T-helper 9 cell (primary cell): Measurements from ENCODE around the gene SEMA4D.
A peak's percentile ranks its signal among the peaks of the same experiment; 100 is the strongest.

Experiments used
- DNase-seq: peaks from one replicate; pipeline ENCODE4 v3.0.0-alpha.2; 2020
- total RNA-seq, 2 donors: gene quantifications; one replicate each; lab custom pipeline; 2026; lab: John Stamatoyannopoulos, UW

Gene SEMA4D, protein sequence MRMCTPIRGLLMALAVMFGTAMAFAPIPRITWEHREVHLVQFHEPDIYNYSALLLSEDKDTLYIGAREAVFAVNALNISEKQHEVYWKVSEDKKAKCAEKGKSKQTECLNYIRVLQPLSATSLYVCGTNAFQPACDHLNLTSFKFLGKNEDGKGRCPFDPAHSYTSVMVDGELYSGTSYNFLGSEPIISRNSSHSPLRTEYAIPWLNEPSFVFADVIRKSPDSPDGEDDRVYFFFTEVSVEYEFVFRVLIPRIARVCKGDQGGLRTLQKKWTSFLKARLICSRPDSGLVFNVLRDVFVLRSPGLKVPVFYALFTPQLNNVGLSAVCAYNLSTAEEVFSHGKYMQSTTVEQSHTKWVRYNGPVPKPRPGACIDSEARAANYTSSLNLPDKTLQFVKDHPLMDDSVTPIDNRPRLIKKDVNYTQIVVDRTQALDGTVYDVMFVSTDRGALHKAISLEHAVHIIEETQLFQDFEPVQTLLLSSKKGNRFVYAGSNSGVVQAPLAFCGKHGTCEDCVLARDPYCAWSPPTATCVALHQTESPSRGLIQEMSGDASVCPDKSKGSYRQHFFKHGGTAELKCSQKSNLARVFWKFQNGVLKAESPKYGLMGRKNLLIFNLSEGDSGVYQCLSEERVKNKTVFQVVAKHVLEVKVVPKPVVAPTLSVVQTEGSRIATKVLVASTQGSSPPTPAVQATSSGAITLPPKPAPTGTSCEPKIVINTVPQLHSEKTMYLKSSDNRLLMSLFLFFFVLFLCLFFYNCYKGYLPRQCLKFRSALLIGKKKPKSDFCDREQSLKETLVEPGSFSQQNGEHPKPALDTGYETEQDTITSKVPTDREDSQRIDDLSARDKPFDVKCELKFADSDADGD
- 257 to 340 reads per million in 2 donors for total RNA-seq

DNA sequence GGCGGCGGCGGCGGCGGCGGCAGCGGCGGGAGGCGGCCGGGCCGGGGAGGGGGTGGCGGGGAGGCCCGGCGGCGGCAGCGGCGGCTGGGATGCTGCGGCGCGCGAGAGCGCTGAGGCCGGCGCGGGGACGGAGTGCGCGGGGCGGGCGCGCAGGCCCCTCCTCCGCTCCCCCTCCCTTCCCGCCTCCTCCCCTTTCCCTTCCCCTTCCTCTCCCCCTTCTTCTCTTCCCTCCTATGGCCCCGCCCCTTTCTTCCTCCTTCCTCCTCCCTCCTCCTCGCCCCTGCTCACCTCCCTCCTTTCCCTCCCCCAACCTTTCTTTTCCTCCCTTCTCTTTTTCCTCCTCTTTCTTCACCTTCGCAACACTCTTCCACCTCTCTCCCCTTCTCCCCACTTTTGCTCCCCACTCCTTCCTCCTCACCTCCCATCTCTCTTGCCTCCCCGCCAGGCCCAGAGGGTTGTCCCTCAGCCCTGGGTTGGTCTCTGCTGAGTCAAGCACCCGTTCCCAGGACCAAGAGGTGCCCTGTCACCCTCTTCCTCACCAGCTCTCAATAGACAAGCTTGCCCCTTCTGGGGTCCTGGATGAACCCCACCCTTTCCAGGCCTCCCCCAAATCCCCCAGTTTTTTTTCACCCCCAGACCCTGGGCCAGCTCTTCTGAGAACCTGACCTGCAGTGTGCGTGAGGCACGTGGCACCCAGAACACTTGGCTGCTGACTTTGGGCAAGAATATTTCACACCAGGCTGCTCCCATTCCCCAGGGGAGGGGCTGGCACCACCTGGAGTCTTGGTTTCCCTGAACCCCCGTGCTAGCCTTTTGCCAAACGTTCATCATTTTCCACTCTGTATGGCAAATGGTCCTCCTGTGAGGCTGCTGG, at the start of gene SEMA4D:
Gene SEMA4D (minus strand): TSS at position 136 of the 874 bp plus-strand sequence. CDS start 92,657 bp downstream, outside the sequence.
- DNase-seq, result peak; percentile 49

DNA sequence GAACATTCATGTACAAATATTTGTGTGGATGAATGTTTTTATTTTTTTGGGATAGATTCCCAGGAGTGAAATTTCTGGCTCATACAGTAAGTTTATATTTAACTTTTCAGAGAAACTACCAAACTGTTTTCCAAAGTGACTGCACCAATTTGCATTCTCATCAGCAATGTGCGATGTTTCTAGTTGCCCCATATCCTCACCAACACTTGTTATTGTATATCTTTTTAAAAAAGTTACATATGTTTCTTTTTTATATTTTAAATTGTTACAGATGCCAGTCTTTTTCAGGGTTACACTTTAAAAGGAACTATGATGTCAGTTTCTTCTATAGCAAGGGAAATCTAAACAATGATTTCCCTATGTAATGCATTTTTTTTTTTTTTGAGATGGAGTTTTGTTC, 49.1 kb upstream of the SEMA4D start:
- no peak for DNase-seq

DNA sequence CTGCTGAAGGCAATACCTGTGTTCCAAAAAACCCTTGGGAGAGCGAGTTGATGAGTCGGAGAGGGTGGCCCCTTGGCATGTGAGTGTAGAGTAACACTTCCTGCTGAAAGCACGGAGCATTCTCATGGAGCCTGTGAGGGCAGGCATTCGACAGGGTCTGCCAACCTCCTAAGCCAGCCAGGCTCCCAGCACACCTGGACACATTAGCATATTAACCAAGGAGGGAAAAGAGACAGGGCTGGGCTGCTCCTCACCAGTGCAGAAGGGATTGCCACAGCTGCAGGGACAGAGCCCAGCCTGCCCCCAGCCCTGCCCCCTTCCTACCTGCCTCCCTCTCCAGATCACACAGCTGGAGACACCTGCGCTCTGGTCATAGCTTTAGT, 46.4 kb upstream of the SEMA4D start:
- no peak for DNase-seq

DNA sequence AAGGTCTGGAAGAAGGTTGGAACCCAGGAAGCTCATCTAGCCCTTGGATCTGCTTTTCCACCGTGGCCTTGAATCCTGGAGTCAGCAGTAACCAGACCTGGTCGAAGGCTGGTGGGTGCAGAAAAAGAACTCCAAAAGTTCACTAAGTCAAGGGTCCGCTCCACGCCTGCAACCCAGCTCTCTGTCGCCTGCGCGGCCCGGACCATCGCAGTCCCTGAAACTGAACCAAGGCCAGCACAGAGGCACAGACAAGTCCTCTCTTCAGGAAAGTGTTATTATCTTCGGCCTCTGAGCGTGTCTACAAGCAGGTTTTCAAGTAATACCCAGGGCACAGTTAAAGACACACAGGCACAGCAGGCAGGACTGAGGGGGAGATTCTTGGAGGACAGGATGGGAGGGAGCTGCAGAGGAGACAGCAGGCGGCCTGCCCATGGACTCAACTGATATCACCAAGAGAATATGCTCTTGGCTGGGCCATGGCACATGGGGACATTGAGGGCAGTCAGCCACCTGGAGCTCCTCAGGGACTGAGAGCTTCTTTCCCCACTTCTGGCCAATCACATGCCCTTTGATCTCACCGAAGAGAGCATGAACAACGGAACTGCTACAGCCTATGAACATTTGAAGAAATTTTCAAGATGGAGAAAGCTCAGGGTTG, 45.8 kb upstream of the SEMA4D start:
- no peak for DNase-seq

DNA sequence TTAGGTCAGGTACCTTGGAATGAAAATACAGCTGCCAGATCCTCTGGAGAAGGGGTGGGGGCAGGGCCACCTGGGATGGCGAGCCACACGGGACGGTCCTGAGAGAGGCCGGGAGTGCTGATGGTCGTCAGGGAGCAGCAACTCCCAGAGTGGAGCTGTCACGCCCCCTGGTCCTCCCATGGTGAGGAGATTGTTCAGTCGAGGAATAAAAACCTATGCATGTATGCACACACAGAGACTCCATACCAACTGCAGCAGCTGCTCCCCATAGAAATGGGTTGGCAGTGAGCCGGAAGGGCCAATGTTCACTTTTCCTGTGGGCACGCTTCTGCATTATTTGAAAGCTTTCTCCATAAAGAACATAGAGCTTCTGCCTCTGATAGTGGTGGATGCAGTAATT, 45.2 kb upstream of the SEMA4D start:
- no peak for DNase-seq

DNA sequence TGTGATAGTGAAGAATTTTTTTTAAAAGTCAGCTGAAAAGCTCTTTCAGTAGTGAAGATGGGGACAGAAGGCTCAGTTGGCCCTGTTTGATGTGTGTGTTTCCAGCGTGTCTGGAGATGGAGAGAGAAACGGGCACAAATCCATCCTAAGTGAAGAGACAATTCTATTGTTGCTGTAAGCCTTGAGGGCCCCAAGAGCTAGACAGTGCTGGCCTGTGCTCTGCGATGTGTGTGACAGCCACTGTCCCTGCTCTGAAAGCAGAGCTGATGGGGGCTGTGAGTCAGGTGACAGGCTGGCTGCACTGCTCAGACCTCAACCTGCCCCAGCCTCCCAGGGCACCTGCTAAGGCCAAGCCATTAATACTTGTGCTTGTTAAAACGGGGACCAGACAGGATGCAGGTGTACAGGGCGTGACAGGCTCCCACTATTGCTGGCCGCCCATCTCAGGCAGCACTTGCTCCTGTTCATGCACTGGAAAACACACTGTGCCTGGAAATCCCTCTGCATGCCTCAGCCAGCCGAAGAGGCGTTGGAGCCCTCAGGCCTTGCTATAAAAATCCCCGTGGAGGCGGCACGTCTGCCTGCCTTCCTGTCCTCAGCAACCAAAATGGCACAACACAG, 44.6 kb upstream of the SEMA4D start:
- DNase-seq, result no peak

DNA sequence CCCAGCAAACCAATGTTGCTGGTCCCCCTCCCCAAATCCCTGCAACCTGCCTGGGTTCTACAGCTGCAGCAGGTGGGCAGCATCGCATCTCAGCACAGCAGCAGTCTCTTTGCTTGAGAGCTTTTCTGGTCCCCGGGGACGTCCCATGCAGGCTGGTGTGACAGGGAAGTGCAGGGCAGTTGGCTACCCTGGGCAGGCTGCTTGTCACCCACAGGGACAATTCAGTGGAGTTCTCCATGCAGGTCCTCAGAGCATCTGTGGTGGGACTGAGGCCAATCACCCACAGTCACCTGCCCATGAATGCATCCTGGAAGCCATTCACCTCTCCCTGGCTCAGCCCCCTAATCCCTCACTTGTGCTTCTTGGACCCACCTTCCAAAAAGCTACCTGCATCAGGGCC, 43.9 kb upstream of the SEMA4D start:
- no peak for DNase-seq

DNA sequence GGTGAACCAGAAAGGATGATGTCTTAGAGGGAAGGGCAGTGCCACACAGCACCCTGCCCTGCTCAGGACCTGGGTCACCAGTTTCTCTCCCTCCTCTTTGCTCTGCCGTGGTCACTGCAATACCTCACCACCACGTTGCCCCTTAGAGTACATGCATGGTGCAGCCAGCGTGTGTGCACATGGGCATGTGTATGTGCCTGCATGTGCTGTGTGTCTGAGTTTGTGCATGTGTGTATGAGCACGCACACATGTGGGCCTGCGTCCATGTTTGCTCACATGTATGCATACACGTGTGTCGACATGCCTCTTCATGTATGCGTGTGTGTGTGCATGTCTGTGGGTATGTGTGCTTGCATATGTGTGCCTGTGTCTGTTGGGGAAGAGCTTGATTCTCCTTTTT, 41.5 kb upstream of the SEMA4D start:
- no peak for DNase-seq

DNA sequence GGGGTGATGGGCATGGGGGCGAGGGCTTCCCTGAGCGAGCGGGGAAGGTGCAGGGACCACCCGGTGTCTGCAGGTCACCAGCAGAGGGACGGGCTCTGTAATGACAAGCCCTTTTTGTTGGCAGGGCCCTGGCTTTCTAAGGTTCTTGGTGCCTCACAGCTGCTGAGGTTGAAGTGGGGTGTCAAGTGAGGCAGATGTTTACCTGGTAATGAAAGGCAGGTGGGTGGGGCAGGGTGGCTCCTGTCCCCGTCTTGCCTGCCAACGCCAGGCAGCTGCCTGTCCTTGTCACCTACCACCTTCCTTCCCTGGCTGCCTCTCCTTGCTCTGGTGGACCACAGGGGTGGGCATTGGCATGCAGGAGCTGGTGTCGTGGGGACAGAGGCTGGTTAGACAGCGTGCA, 41.0 kb upstream of the SEMA4D start:
- no peak for DNase-seq

DNA sequence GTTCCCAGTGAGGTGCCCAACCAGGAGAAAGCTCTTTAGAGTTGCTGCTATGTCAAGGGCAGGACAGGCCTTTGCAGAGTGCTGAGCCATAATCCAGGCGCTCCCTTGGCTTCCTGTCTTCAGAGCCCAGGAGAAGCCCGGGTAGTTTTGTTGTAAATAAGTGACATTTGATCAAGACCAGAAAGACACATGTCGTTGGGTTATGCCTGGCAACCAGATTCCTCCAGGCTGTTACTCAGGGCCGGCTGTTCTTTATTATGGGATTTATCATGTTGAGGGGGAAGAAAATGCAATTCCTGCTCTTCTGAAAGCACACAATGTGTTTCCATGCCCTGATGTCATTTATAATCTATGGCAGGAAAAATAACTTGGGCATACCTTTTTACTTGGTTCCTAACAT, 39.3 kb upstream of the SEMA4D start:
- DNase-seq, result no peak

DNA sequence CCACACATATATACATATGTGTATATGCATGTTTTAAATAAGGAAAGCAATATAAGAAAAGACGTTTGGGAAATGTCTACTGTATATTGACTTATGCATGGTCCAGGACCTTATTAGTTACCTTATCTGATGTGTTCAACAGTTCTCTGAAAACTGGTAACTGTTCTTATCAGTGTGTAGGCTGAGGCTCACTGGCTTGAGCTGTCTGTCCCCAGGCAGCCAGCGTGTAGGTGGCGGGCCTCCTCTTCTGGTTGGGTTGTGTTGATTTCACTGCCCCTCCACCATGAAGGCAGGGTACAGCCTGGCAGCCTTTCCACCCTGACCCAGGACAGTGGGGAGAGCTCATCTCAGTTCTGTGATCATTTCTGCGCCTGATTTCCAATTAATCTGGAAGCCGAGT, 38.7 kb upstream of the SEMA4D start:
- DNase-seq, result no peak

DNA sequence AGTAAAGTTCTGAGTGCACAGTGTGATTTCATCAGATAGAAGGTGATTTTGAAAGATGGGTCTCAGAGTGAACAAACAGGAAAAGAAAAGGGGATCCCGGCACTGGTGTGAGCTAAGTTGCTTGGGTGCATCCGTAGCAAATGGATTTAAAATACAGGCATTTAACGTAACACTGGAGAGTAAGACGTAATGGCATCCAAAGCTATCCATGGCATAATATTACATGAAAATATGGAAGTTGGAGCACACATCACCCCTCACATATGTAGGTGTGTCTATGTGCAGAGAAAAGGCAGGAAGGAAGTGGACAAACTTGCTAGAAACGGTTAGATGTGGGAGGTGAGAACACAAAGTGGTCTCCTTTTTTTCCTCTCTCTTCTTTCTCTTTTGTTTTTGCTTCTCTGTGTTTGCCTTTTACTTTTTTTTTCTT, 38.2 kb upstream of the SEMA4D start:
- no peak for DNase-seq

DNA sequence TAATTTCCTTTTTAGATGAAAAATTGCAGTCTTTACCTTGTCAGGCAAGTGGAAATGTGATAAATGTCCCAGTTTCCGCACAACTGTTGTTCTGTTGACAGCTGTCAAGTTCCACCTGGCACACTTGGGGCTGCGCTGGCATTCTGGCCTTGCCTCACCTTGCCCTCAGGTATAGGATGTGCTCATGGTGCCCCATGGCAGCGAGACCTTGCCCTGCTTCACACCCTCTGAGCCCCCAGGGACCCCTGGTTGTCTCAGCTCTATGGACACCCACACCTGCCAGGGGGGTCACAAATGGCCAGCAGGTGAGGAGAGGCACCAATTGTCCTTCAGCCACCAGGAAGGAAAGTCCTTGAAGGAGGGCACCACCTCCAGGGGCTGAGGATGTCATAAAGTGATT, 37.5 kb upstream of the SEMA4D start:
- no peak for DNase-seq

DNA sequence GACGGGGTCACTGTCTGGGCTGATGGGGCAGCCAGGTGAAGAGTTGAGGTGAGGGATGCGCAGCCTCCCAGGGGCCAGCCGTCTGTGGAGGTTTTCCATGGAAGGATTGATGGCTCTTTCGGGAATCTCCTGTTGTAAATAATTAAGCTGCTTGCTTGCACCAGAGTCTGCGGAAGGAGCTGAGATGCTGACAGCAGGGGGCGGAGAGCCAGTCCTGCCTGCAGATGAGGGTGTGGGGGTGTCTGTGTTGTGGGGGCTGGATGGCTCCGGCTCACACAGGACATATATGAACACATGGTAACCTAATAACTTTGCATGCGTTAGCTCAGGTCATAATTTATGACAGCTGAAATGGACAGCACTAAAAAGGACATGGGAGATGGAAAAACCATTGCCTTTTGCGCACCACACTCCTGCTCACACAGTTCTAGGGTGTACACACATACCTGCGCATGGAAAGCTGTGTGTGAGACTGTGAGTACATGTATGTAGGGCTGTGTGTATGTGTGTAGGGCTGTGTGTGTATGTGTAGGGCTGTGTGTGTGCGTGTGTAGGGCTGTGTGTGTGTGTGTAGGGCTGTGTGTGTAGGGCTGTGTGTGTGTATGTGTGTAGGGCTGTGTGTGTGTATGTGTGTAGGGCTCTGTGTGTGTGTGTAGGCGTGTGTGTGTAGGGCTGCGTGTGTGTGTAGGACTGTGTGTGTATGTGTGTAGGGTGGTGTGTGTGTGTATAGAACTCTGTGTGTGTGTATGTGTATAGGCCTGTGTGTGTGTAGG, 36.8 kb upstream of the SEMA4D start:
- DNase-seq, result no peak

DNA sequence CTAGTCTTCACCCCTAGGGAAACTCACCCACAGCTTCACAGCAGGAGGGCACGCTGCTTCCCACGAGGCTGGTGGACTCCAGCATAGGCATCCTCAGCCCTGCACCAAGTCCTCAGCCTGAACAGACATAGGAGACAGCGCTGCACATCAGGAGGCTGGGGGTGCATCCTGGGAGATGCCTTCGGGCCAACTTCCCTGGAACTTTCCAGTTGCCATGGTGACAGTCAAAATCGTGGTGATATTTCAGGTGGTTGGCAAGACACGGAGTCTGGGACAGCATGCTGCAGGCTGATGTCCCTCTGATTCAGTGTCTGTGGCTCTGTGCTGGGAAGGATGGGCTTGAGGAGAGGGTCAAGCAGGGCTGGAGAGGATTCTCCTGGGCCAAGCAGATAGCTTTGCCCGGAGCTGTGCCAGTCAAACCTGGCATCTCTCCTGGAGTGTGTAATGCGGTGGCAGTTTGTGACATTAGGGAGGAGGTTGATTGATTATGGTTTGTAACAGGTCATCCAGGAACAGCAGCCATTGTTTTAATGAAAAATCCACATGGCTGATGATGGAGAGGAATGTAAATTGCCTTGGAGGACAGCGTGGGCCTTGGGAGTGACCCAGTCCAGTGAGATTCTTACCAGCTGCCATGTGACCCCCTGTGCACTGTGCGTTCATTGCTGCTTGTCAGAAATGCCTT, 35.6 kb upstream of the SEMA4D start:
- DNase-seq, result no peak

DNA sequence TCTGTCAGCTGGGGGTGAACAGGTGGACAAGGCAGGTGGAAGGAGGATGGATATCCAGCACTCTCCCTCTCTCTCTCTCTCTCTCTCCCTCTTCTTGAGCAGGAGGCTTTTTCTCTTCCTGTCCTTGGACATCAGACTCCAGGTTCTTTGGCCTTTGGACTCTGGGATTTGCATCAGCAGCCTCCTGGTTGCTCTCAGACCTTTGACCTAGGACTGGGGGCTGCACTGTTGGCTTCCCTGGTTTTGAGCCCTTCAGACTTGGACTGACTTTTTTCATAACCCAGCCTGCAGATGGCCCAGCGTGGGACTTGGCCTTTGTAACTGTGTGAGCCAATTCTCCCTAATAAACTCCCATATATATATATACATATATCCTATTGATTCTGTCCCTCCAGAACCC, 35.0 kb upstream of the SEMA4D start:
- DNase-seq, result no peak

DNA sequence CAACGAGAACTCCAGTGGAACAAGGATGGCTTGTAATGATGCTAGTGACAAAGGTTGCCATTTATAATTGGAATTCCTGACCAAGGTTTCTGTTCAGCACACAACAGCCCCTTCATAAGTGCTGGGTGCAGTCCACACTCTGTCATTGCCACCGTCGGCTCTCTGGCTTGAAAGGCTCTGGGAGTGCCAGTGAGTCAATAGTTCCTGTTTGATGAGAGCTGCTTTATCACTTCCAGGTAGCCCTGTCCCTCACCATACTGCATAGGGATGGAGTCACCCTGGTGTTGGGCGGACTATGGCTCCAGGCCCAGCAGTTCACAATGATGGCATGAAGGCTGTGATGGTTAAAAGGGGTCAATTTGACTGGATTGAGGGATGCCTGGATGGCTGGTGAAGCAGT, 34.6 kb upstream of the SEMA4D start:
- no peak for DNase-seq

DNA sequence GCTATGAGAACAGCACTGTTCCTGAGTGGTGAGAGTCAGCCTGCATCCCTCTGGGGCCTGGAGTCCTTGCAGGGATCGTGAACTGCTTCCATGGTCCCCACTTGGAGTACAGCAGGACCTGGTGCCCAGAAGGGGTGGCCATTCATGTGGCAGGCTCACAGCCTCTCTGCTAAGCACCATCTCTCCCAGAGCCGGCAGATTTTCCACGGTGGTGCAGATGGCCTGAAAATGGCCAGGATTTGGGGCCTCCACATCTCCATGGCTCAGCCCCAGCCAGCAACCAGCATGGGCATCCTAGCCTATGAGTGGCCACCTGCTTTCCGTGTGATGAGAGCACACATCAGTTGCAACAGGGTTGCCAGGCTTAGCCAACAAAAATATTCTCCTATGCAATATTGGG, 33.9 kb upstream of the SEMA4D start:
- no peak for DNase-seq

DNA sequence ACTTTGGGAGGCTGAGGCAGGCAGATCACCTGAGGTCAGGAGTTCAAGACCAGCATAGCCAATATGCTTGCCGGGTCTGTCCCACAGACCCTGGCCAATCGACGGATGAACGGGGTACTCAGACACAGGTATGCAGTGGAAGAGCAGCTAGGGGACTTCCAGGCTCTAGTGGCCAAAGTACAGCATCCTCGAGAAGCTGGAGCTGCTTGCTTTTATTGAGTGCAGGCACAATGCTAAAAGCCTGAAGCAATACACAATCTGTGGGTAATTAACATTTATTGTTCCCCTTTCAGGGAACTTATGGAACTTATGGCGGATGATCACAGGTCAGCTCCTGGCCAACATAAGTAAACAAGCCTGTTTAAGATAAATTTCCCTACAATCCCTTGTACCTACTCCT, 32.8 kb upstream of the SEMA4D start:
- DNase-seq, result no peak

DNA sequence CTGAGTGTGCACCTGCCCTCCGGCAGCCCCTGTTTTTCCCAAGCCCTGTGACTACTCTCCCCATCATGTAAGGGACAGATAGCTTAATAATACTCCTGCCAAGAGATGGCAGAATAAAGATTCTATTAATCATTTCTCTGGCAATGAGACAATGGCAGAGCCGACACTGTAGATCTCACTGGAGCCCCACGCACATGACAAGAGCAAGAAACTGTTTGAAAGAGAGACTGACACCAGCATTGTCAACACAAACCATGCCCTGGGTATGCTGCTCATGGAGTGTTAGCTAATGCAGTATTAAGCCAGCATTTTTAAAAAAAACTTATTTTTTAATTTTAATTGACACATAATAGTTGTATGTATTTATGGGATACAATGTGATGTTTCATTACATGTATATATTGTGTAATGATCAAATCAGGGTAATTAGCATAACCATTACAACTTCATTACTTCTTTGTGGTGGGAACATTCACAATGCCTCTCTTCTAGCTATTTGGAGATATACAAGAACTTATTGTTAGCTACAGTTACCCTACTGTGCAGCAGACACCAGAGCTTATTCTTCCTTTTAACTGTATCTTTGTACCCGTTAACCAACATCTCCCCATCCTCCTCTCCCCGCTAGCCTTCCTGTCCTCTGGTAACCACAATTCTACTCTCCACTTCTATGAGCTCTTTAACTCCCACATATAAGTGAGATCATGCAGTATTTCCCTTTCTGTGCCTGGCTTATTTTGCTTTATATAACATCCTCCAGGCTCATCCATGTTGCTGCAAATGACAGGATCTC, 31.5 kb upstream of the SEMA4D start:
- DNase-seq, result no peak
